ENCODE data around the gene AMMECR1. TPM values are rescaled to one million over a fixed set of nuclear protein-coding genes. Genes with fewer than 3 reads are reported as not detected.

AMMECR1 gene
- total and polyA plus RNA-seq, 7 experiments from 2014 or later: 4.4 to 16.7 (median 13.5) TPM

- CTCF ChIA-PET: interaction anchor here (0.5 kb wide), 1 partner anchor 33 kb away, joined by 3 read pairs; no protein-coding TSS in a partner anchor
- Histone ChIP-seq H3K27ac (ENCODE audit: low read depth, low read length) (peak overlapping the region; percentile 14), H3K9me3 (ENCODE audit: control insufficient read depth in 2 of 3, low read length in 3 of 3) (no peaks in the 10 kb centered on the region), H3K4me3 (ENCODE audit: low read length) (no peak overlapping the region), H3K36me3 (ENCODE audit: control insufficient read depth in 2 of 3, insufficient read depth in 3 of 3, low read length in 3 of 3) (no peaks in the 10 kb centered on the region), H3K27me3 (ENCODE audit: control insufficient read depth in 2 of 2, insufficient read depth in 2 of 2, low read length in 2 of 2) (no peaks in the 10 kb centered on the region), H3K4me1 (ENCODE audit: control insufficient read depth in 2 of 2, insufficient read depth in 2 of 2, low read length in 2 of 2) (peaks cover 4 to 7% of the 10 kb centered on the region in 2 donors)
- no peak for ATAC-seq
- intact Hi-C loops (cut with micrococcal nuclease): loop anchor here (2.0 to 10.0 kb wide), 3 partner anchors 33 to 128 kb away; no protein-coding TSS in a partner anchor
- Mint-ChIP-seq H3K27ac (peak overlapping the region; percentile 27 to 75 (median 71)), H3K4me1 (peaks cover 7 to 24% (median 15%) of the 10 kb centered on the region in 7 donors), H3K9me3 (peaks cover 0 to 6% (median 3%) of the 10 kb centered on the region in 11 donors), H3K27me3 (no peaks in the 10 kb centered on the region), H3K4me3 (peak overlapping the region in 9 of 10 donors; percentile 3 to 42 (median 20)), H3K36me3 (peaks cover 0 to 21% (median 9%) of the 10 kb centered on the region in 5 donors)
- POLR2A ChIA-PET: interaction anchor here (1.0 to 1.5 kb wide), 2 partner anchors 39 to 40 kb away, joined by 3 to 5 read pairs; no protein-coding TSS in a partner anchor
- peak in 1 of 9 donors; percentile 4 for DNase-seq
These were observed 129.0 kb downstream of the AMMECR1 start for GRCh38 chrX:110188701-110189558.

- intact Hi-C loops (cut with micrococcal nuclease): loop anchor here in 1 of 2 donors (10.0 kb wide), 1 partner anchor 71 kb away; no protein-coding TSS in a partner anchor
- CTCF ChIA-PET: interaction anchor here (1.2 kb wide), 1 partner anchor 28 kb away, joined by 3 read pairs; no protein-coding TSS in a partner anchor
These were observed 134.6 kb downstream of the AMMECR1 start for GRCh38 chrX:110183314-110183713.

GRCh38 chrX:110182865-110183264 lies 135.0 kb downstream of the AMMECR1 start:
- DNase-seq: no peak
- POLR2A ChIA-PET: no interaction called here
- H3K4me1 Mint-ChIP-seq: peaks cover 0 to 10% (median 5%) of the 10 kb centered on the region in 7 donors
- H3K27me3 Mint-ChIP-seq: no peaks in the 10 kb centered on the region
- Histone ChIP-seq H3K27ac (ENCODE audit: low read depth, low read length) (no peak overlapping the region), H3K4me3 (ENCODE audit: low read length) (no peak overlapping the region), H3K27me3 (ENCODE audit: control insufficient read depth in 2 of 2, insufficient read depth in 2 of 2, low read length in 2 of 2) (no peaks in the 10 kb centered on the region), H3K36me3 (ENCODE audit: control insufficient read depth in 2 of 3, insufficient read depth in 3 of 3, low read length in 3 of 3) (no peaks in the 10 kb centered on the region), H3K4me1 (ENCODE audit: control insufficient read depth in 2 of 2, insufficient read depth in 2 of 2, low read length in 2 of 2) (no peaks in the 10 kb centered on the region), H3K9me3 (ENCODE audit: control insufficient read depth in 2 of 3, low read length in 3 of 3) (no peaks in the 10 kb centered on the region)
- peaks cover 0 to 6% (median 4%) of the 10 kb centered on the region in 11 donors for H3K9me3 Mint-ChIP-seq
- ATAC-seq: no peak
- H3K36me3 Mint-ChIP-seq: peaks cover 0 to 23% (median 16%) of the 10 kb centered on the region in 5 donors
- H3K27ac Mint-ChIP-seq: peak overlapping the region in 1 of 9 donors; percentile 60
- intact Hi-C loops (cut with micrococcal nuclease): loop anchor here in 1 of 2 donors (10.0 kb wide), 1 partner anchor 72 kb away; no protein-coding TSS in a partner anchor
- CTCF ChIA-PET: no interaction called here
- H3K4me3 Mint-ChIP-seq: no peak overlapping the region

More at GRCh38 chrX:110183314-110183713, 134.6 kb downstream of the AMMECR1 start:
- Mint-ChIP-seq H3K4me3 (no peak overlapping the region), H3K4me1 (peaks cover 0 to 12% (median 8%) of the 10 kb centered on the region in 7 donors), H3K27ac (peak overlapping the region in 1 of 9 donors; percentile 23), H3K27me3 (no peaks in the 10 kb centered on the region), H3K36me3 (peaks cover 0 to 23% (median 19%) of the 10 kb centered on the region in 5 donors), H3K9me3 (peaks cover 0 to 7% (median 4%) of the 10 kb centered on the region in 11 donors)
- Histone ChIP-seq H3K4me1 (ENCODE audit: control insufficient read depth in 2 of 2, insufficient read depth in 2 of 2, low read length in 2 of 2) (no peaks in the 10 kb centered on the region), H3K27ac (ENCODE audit: low read depth, low read length) (no peak overlapping the region), H3K27me3 (ENCODE audit: control insufficient read depth in 2 of 2, insufficient read depth in 2 of 2, low read length in 2 of 2) (no peaks in the 10 kb centered on the region), H3K36me3 (ENCODE audit: control insufficient read depth in 2 of 3, insufficient read depth in 3 of 3, low read length in 3 of 3) (no peaks in the 10 kb centered on the region), H3K9me3 (ENCODE audit: control insufficient read depth in 2 of 3, low read length in 3 of 3) (no peaks in the 10 kb centered on the region), H3K4me3 (ENCODE audit: low read length) (no peak overlapping the region)
- POLR2A ChIA-PET: no interaction called here
- DNase-seq: no peak
- no peak for ATAC-seq

DNA sequence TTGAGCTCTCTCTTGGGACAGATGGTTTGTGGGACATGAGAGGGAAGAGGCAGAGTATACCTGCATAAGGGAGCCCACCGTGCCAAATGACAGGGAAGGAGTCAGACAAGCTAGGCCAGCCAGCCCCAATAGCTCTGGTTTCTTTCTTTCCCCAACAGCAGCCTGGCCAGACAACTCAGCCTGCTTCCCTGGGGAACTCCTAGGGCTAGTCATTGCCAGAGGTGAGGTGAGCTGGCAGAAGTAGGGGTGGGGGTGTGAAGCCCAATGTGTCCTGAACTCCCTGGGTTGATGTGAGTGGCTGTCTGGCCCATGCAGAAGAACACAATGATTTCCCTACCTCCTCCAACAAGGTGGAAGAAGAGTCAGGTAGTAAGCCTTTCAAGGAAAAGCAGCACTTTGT lies 135.5 kb downstream of the AMMECR1 start:
- no peaks in the 10 kb centered on the region for H3K9me3 ChIP-seq (ENCODE audit: control insufficient read depth in 2 of 3, low read length in 3 of 3)
- Mint-ChIP-seq H3K36me3 (peaks cover 0 to 23% (median 16%) of the 10 kb centered on the region in 5 donors), H3K27me3 (no peaks in the 10 kb centered on the region), H3K27ac (peak overlapping the region in 3 of 9 donors; percentile 19 to 59 (median 37)), H3K4me1 (peaks cover 0 to 10% (median 5%) of the 10 kb centered on the region in 7 donors), H3K4me3 (no peak overlapping the region), H3K9me3 (peaks cover 0 to 6% (median 4%) of the 10 kb centered on the region in 11 donors)
- H3K27ac ChIP-seq (ENCODE audit: low read depth, low read length): no peak overlapping the region
- intact Hi-C loops (cut with micrococcal nuclease): loop anchor here in 1 of 2 donors (10.0 kb wide), 1 partner anchor 72 kb away; no protein-coding TSS in a partner anchor
- H3K36me3 ChIP-seq (ENCODE audit: control insufficient read depth in 2 of 3, insufficient read depth in 3 of 3, low read length in 3 of 3): no peaks in the 10 kb centered on the region
- DNase-seq: no peak
- no peaks in the 10 kb centered on the region for H3K27me3 ChIP-seq (ENCODE audit: control insufficient read depth in 2 of 2, insufficient read depth in 2 of 2, low read length in 2 of 2)
- H3K4me3 ChIP-seq (ENCODE audit: low read length): no peak overlapping the region
- CTCF ChIA-PET: no interaction called here
- no peak for ATAC-seq
- POLR2A ChIA-PET: no interaction called here
- no peaks in the 10 kb centered on the region for H3K4me1 ChIP-seq (ENCODE audit: control insufficient read depth in 2 of 2, insufficient read depth in 2 of 2, low read length in 2 of 2)

DNA sequence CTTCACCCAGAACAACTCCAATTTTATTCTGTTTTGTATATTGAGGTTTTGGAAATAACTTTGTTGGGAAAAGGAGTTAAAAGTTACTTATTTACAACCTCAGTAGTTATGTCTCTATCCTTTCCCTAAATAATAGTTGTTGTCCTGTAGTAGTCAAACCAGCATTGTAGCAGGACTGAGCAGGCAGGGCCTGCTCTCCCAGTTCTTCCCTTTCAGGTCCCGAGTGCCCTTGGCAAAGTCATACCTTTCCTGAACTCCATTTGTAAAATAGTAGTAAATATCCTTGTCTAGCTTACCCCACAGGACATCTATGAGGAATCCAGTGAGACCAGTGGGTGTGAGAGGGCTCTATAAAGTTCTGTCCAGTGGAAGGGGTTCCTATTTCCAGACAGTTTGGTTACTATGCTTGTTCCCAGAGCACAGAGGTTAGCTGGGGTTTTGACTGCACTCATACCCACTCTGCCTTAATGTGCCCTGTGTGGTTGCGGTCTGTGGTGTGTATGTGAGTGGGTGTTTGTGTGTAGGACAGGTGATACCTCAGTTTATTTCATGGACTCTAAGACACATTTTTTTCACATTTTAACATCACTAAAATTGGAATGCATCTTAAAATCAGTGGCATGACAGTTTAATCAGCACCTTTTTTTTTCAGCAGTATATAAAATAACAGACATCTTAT lies 136.3 kb downstream of the AMMECR1 start:
- no peak overlapping the region for H3K4me3 ChIP-seq (ENCODE audit: low read length)
- H3K27me3 ChIP-seq (ENCODE audit: control insufficient read depth in 2 of 2, insufficient read depth in 2 of 2, low read length in 2 of 2): no peaks in the 10 kb centered on the region
- Mint-ChIP-seq H3K27me3 (no peaks in the 10 kb centered on the region), H3K36me3 (peaks cover 0 to 23% (median 16%) of the 10 kb centered on the region in 5 donors), H3K4me1 (peaks cover 0 to 10% (median 5%) of the 10 kb centered on the region in 7 donors), H3K4me3 (no peak overlapping the region), H3K9me3 (peaks cover 0 to 6% (median 4%) of the 10 kb centered on the region in 11 donors), H3K27ac (peak overlapping the region in 1 of 9 donors; percentile 19)
- ATAC-seq (no peak), DNase-seq (no peak)
- no peaks in the 10 kb centered on the region for H3K9me3 ChIP-seq (ENCODE audit: control insufficient read depth in 2 of 3, low read length in 3 of 3)
- POLR2A ChIA-PET: no interaction called here
- H3K36me3 ChIP-seq (ENCODE audit: control insufficient read depth in 2 of 3, insufficient read depth in 3 of 3, low read length in 3 of 3): no peaks in the 10 kb centered on the region
- intact Hi-C loops (cut with micrococcal nuclease): loop anchor here in 1 of 2 donors (10.0 kb wide), 1 partner anchor 73 kb away; no protein-coding TSS in a partner anchor
- H3K4me1 ChIP-seq (ENCODE audit: control insufficient read depth in 2 of 2, insufficient read depth in 2 of 2, low read length in 2 of 2): no peaks in the 10 kb centered on the region
- CTCF ChIA-PET: no interaction called here
- H3K27ac ChIP-seq (ENCODE audit: low read depth, low read length): no peak overlapping the region

DNA sequence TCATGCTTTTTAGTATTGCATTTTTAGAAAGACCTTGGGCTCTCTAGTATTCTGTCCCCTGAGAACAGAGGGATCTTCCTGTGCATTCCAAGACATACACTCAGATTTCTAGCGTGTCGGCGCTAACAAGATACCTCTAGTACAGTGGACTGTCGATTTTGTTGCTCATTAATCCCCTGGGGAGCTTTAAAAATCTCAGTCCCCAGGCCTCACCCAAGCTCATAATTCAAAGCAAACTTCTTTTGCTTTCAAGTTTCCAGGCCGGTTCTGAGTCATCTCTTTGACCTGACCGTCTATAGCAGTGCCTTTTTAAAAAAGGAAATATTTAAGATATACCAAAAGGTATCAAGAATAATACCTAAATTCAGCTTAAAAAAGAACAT lies 137.0 kb downstream of the AMMECR1 start:
- Mint-ChIP-seq H3K4me1 (peaks cover 0 to 10% (median 5%) of the 10 kb centered on the region in 7 donors), H3K4me3 (no peak overlapping the region), H3K27me3 (no peaks in the 10 kb centered on the region), H3K36me3 (peaks cover 0 to 27% (median 13%) of the 10 kb centered on the region in 5 donors), H3K27ac (peak overlapping the region in 2 of 9 donors; percentile 23 to 47), H3K9me3 (peaks cover 0 to 6% (median 3%) of the 10 kb centered on the region in 11 donors)
- DNase-seq (no peak), ATAC-seq (no peak)
- no peaks in the 10 kb centered on the region for H3K9me3 ChIP-seq (ENCODE audit: control insufficient read depth in 2 of 3, low read length in 3 of 3)
- ChIA-PET CTCF (no interaction called here), POLR2A (interaction anchor here (1.5 kb wide), 1 partner anchor 138 kb away, joined by 3 read pairs; no protein-coding TSS in a partner anchor)
- H3K4me3 ChIP-seq (ENCODE audit: low read length): no peak overlapping the region
- intact Hi-C loops (cut with micrococcal nuclease): loop anchor here in 1 of 2 donors (10.0 kb wide), 1 partner anchor 74 kb away; no protein-coding TSS in a partner anchor
- no peaks in the 10 kb centered on the region for H3K4me1 ChIP-seq (ENCODE audit: control insufficient read depth in 2 of 2, insufficient read depth in 2 of 2, low read length in 2 of 2)
- no peaks in the 10 kb centered on the region for H3K36me3 ChIP-seq (ENCODE audit: control insufficient read depth in 2 of 3, insufficient read depth in 3 of 3, low read length in 3 of 3)
- no peaks in the 10 kb centered on the region for H3K27me3 ChIP-seq (ENCODE audit: control insufficient read depth in 2 of 2, insufficient read depth in 2 of 2, low read length in 2 of 2)
- H3K27ac ChIP-seq (ENCODE audit: low read depth, low read length): no peak overlapping the region
